Thyroid gland (tissue), 4 donors: ENCODE data around the gene HAVCR1. TPM values are rescaled to one million over a fixed set of nuclear protein-coding genes. Genes with fewer than 3 reads are reported as not detected.
A peak's percentile ranks its signal among the peaks of the same experiment; 100 is the strongest.

Source experiments
- DNase-seq, 2 donors: peaks; one replicate each; pipeline ENCODE4 v3.0.0-alpha.2; 2019
- H3K27ac ChIP-seq, 3 donors: fragments of 200-600 bp; sonication (generic); 1 replicate in 2 of 3; 2 replicates in 1 of 3; pipeline ENCODE4 v1.5.1; 2016 to 2019; ENCODE audit warnings: mild to moderate bottlenecking in 1 of 3, moderate library complexity in 1 of 3
- H3K27me3 ChIP-seq: fragments of 200-600 bp; sonication (generic); one replicate; pipeline ENCODE4 v1.5.1; 2019
- H3K36me3 ChIP-seq, 2 donors: fragments of 200-600 bp; sonication (generic); one replicate each; pipeline ENCODE4 v1.5.1; 2016 to 2019
- H3K4me1 ChIP-seq, 2 donors: fragments of 200-600 bp; sonication (generic); one replicate each; pipeline ENCODE4 v1.5.1; 2017 to 2019
- H3K4me3 ChIP-seq, 3 donors: fragments of 200-600 bp; sonication (generic); replicated peaks in 1 of 3; 1 replicate in 2 of 3; 2 replicates in 1 of 3; pipeline ENCODE4 v1.5.1; 2016; ENCODE audit warnings: mild to moderate bottlenecking in 1 of 3
- H3K9me3 ChIP-seq: fragments of 200-600 bp; sonication (generic); one replicate; pipeline ENCODE4 v1.5.1; 2017
- POLR2A ChIP-seq, 2 donors: fragments of 450-650 bp; IDR thresholded peaks; one replicate each; pipeline ENCODE4 v1.6.1; 2017; ENCODE audit warnings: antibody characterized with exemption in 2 of 2, mild to moderate bottlenecking in 2 of 2, moderate library complexity in 1 of 2
- WGBS, 2 donors: methylation state at CpG; one replicate each; pipeline ENCODE4 v1.1.5; 2017; 5-methylcytosine and 5-hydroxymethylcytosine counted together
- intact Hi-C: fragments of 100-400 bp; cut with DNase I; formaldehyde crosslinking; loops from one replicate; pipeline ENCODE4 v1.15.1; 2023
- total RNA-seq, 4 donors: library from RNA; depleted of rRNA; stranded (reverse); fragments of >200 nt; gene quantifications; one replicate each; pipeline ENCODE4 v1.2.3, GENCODE V29; 2016
- TF ChIP-seq, protein P1 (sequence below), 6 experiments: fragments of 200-600 bp in 3 of 6; fragments of 450-650 bp in 3 of 6; sonication (generic) in 3 of 6; IDR thresholded peaks; one replicate each; pipeline ENCODE4 v1.5.1; 2016 to 2019; ENCODE audit warnings: antibody characterized with exemption in 6 of 6, mild to moderate bottlenecking in 2 of 6, inconsistent platforms in 1 of 6, moderate library complexity in 1 of 6

The HAVCR1 gene
- total RNA-seq, 4 donors from 2014 or later, result 0.40 TPM; not detected in 3

GRCh38 chr5:157086751-157087359 is 27.9 kb upstream of the HAVCR1 start:
- no peak for TF ChIP-seq POLR2A (IDR thresholded peaks at IDR 0.05)
- TF ChIP-seq, protein P1, sequence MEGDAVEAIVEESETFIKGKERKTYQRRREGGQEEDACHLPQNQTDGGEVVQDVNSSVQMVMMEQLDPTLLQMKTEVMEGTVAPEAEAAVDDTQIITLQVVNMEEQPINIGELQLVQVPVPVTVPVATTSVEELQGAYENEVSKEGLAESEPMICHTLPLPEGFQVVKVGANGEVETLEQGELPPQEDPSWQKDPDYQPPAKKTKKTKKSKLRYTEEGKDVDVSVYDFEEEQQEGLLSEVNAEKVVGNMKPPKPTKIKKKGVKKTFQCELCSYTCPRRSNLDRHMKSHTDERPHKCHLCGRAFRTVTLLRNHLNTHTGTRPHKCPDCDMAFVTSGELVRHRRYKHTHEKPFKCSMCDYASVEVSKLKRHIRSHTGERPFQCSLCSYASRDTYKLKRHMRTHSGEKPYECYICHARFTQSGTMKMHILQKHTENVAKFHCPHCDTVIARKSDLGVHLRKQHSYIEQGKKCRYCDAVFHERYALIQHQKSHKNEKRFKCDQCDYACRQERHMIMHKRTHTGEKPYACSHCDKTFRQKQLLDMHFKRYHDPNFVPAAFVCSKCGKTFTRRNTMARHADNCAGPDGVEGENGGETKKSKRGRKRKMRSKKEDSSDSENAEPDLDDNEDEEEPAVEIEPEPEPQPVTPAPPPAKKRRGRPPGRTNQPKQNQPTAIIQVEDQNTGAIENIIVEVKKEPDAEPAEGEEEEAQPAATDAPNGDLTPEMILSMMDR (IDR thresholded peaks at IDR 0.05), result no peak
- no peaks in the 10 kb centered on the region for H3K9me3 ChIP-seq
- no peaks in the 10 kb centered on the region for H3K27me3 ChIP-seq
- intact Hi-C loops, result no loop called here
- H3K4me1 ChIP-seq, result no peaks in the 10 kb centered on the region
- WGBS, 2 donors, result 90% methylated on average over 8 of the region's 8 CpGs
- H3K4me3 ChIP-seq, result no peak overlapping the region
- H3K36me3 ChIP-seq, result no peaks in the 10 kb centered on the region
- DNase-seq, result no peak
- no peak overlapping the region for H3K27ac ChIP-seq

GRCh38 chr5:157085930-157086329 is 27.0 kb upstream of the HAVCR1 start:
- Histone ChIP-seq H3K27me3 (no peaks in the 10 kb centered on the region), H3K4me3 (no peak overlapping the region), H3K9me3 (no peaks in the 10 kb centered on the region), H3K27ac (no peak overlapping the region), H3K4me1 (no peaks in the 10 kb centered on the region), H3K36me3 (no peaks in the 10 kb centered on the region)
- WGBS, 2 donors, result 84% methylated on average over 4 of the region's 4 CpGs
- no peak for TF ChIP-seq POLR2A (IDR thresholded peaks at IDR 0.05)
- intact Hi-C loops, result no loop called here
- no peak for DNase-seq

DNA sequence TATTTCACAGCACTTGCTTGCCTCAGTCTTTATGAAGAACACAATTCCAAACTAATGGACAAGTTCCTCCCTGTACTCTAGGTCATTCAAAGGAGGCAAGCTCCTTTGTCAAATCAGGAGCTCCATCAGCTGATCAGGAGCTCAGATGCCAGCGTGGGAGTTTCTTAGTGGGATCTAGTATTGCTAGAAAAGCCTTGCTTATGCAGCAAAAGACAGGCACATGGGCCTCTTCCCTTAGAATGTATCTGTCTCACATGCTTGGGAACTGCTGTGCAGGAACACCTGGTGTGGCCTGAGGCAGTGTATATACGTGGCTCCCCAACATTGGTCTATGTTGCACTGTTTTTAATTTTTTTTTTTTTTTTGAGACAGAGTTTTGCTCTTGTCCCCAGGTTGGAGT is 21.4 kb upstream of the HAVCR1 start:
- 64 to 68% methylated on average over 2 of the region's 2 CpGs for WGBS, 2 donors
- H3K9me3 ChIP-seq, result no peaks in the 10 kb centered on the region
- H3K27ac ChIP-seq, result no peak overlapping the region
- no peak overlapping the region for H3K4me3 ChIP-seq
- no peak for DNase-seq
- H3K4me1 ChIP-seq, result no peaks in the 10 kb centered on the region
- no peaks in the 10 kb centered on the region for H3K27me3 ChIP-seq
- intact Hi-C loops, result no loop called here
- H3K36me3 ChIP-seq, result no peaks in the 10 kb centered on the region
- TF ChIP-seq, protein P1 (IDR thresholded peaks at IDR 0.05), result no peak
- TF ChIP-seq POLR2A (IDR thresholded peaks at IDR 0.05), result no peak

DNA sequence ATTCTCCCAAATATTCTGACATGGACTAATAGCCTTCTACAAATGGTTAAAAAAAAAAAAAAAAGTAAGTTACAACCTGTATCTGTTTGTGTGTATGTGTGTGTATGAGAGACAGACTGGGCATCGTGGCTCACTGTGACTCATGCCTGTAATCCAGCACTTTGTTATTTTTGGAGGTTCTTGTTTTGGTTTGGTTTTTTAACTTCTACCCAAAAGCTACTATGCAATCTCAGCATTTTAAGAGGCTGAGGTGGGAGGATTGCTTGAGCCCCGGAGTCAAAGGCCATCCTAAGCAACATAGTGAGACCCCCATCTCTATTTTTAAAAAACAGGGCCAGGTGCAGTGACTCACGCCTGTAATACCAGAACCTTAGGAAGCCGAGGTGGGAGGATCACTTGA is 17.6 kb upstream of the HAVCR1 start:
- H3K9me3 ChIP-seq, result no peaks in the 10 kb centered on the region
- H3K4me3 ChIP-seq, result no peak overlapping the region
- peak; percentile 7 to 14 for DNase-seq
- no peaks in the 10 kb centered on the region for H3K36me3 ChIP-seq
- H3K27ac ChIP-seq, result no peak overlapping the region
- H3K27me3 ChIP-seq, result no peaks in the 10 kb centered on the region
- no peaks in the 10 kb centered on the region for H3K4me1 ChIP-seq
- TF ChIP-seq, protein P1 (IDR thresholded peaks at IDR 0.05), result no peak
- no peak for TF ChIP-seq POLR2A (IDR thresholded peaks at IDR 0.05)
- WGBS, 2 donors, result 43 to 49% methylated on average over 4 of the region's 4 CpGs
- intact Hi-C loops, result no loop called here

DNA sequence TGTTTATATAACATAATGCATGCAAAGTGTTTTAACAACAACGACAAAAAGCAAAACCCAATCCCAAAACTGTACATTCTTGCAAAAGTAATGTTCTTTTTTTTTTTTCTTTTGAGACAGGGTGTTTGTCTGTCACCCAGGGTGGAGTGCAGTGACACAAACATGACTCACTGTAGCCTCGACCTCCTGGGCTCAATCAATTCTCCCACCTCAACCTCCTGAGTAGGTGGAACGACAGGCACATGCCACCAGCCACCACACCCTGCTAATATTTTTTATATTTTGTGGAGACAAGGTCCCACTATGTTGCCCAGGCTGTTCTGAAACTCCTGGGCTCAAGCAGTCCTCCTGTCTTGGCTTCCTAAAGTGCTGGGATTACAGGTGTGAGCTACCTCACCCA is 13.6 kb upstream of the HAVCR1 start:
- Histone ChIP-seq H3K36me3 (no peaks in the 10 kb centered on the region), H3K9me3 (no peaks in the 10 kb centered on the region), H3K27ac (no peak overlapping the region), H3K27me3 (no peaks in the 10 kb centered on the region), H3K4me1 (no peaks in the 10 kb centered on the region), H3K4me3 (no peak overlapping the region)
- no peak for TF ChIP-seq POLR2A (IDR thresholded peaks at IDR 0.05)
- TF ChIP-seq, protein P1 (IDR thresholded peaks at IDR 0.05), result no peak
- 69 to 72% methylated on average over 3 of the region's 3 CpGs for WGBS, 2 donors
- intact Hi-C loops, result no loop called here
- DNase-seq, result no peak
